OCI-LY1 (cell line): Measurements from ENCODE around the gene GSG1L.

ENCODE experiments used
- CTCF ChIP-seq: fragments of 200-600 bp; sonication (generic), shearing (Covaris generic); IDR thresholded peaks from 2 replicates; pipeline ENCODE4 v1.5.1; 2017; ENCODE audit warnings: mild to moderate bottlenecking, antibody characterized with exemption, low read length, moderate library complexity, mixed read lengths
- EZH2 ChIP-seq: fragments of 200-600 bp; sonication (generic), shearing (Covaris generic); IDR thresholded peaks from 2 replicates; pipeline ENCODE4 v1.8.0; 2017; ENCODE audit warnings: borderline replicate concordance, mixed run types, mild to moderate bottlenecking, antibody characterized with exemption, low read length, moderate library complexity, mixed read lengths

GRCh38 chr16:27771201-27771910 is 292.2 kb downstream of the GSG1L start:
- TF ChIP-seq CTCF, result no peak
- TF ChIP-seq EZH2, result no peak
